Lung (tissue), 12 donors: ENCODE measurements around the gene OCLN. TPM values are rescaled to one million over a fixed set of nuclear protein-coding genes. Genes with fewer than 3 reads are reported as not detected.

Experiments
- ATAC-seq: fragments of 200-7000 bp; cut with Tn5 transposase; one replicate; pipeline ENCODE4 v1.9.1; 2020; ENCODE audit warnings: moderate number of reproducible peaks; ENCODE audit not compliant: insufficient read depth, low FRiP score
- DNase-seq, 3 donors: peaks; one replicate each; pipeline ENCODE4 v3.0.0-alpha.2; 2013 to 2017
- H3K27ac ChIP-seq, 2 donors: one replicate each; pipeline ENCODE4 v1.5.1; 2013; ENCODE audit warnings: mild to moderate bottlenecking in 2 of 2, moderate library complexity in 2 of 2, control low read depth in 1 of 2, inconsistent platforms in 1 of 2, low read depth in 1 of 2, low read length in 1 of 2
- H3K27me3 ChIP-seq, 3 donors: one replicate each; pipeline ENCODE4 v1.5.1; 2013; ENCODE audit warnings: low read length in 2 of 3; ENCODE audit not compliant: control insufficient read depth in 3 of 3, insufficient read depth in 3 of 3
- H3K36me3 ChIP-seq, 4 donors: one replicate each; pipeline ENCODE4 v1.5.1; 2013; ENCODE audit warnings: low read length in 4 of 4, mild to moderate bottlenecking in 1 of 4, moderate library complexity in 1 of 4; ENCODE audit not compliant: control insufficient read depth in 4 of 4, insufficient read depth in 4 of 4
- H3K4me1 ChIP-seq, 5 donors: one replicate each; pipeline ENCODE4 v1.5.1; 2013; ENCODE audit warnings: low read length in 5 of 5, mild to moderate bottlenecking in 2 of 5, moderate library complexity in 1 of 5; ENCODE audit not compliant: control insufficient read depth in 5 of 5, insufficient read depth in 5 of 5
- H3K4me3 ChIP-seq: one replicate; pipeline ENCODE4 v1.5.1; 2013; ENCODE audit warnings: mild to moderate bottlenecking, control low read depth, moderate library complexity
- H3K9ac ChIP-seq, 2 donors: one replicate each; pipeline ENCODE4 v1.5.1; 2013; ENCODE audit warnings: low read length in 2 of 2, control low read depth in 1 of 2; ENCODE audit not compliant: insufficient read depth in 1 of 2
- H3K9me3 ChIP-seq, 4 donors: one replicate each; pipeline ENCODE4 v1.5.1; 2013; ENCODE audit warnings: low read length in 3 of 4, mild to moderate bottlenecking in 1 of 4, moderate library complexity in 1 of 4; ENCODE audit not compliant: control insufficient read depth in 4 of 4, insufficient read depth in 3 of 4
- WGBS, 2 donors: extraction: QIAGEN DNeasy Blood & Tissue Kit; methylation state at CpG; one replicate each; pipeline ENCODE4 v1.1.7; 2013; 5-methylcytosine and 5-hydroxymethylcytosine counted together
- polyA plus RNA-seq, 2 donors: library from polyadenylated mRNA; stranded (reverse); fragments of 200-250 nt; gene quantifications; one replicate each; pipeline ENCODE4 v1.2.1, GENCODE V29; 2013
- total RNA-seq, 2 donors: library from RNA; depleted of rRNA in 1 of 2; stranded (reverse); fragments of >200 nt in 1 of 2; gene quantifications; one replicate each; pipeline ENCODE4 v1.2.1, GENCODE V29; 2014 to 2021
- TF ChIP-seq, protein P1 (sequence below): IDR thresholded peaks from 2 replicates; pipeline ENCODE4 v1.5.1; 2012; ENCODE audit warnings: mild to moderate bottlenecking; ENCODE audit errors: control extremely low read depth, extremely low read depth
- donor health status: control.
- donor health status: control.
- donor health status: Bipolar disorder and iron deficiency.
- donor health status: healthy.
- donor health status: DM: yes; HTN: yes; CAD: no.

OCLN gene
- total and polyA plus RNA-seq, 4 donors, result 19.7 to 129 (median 46.6) TPM

DNA sequence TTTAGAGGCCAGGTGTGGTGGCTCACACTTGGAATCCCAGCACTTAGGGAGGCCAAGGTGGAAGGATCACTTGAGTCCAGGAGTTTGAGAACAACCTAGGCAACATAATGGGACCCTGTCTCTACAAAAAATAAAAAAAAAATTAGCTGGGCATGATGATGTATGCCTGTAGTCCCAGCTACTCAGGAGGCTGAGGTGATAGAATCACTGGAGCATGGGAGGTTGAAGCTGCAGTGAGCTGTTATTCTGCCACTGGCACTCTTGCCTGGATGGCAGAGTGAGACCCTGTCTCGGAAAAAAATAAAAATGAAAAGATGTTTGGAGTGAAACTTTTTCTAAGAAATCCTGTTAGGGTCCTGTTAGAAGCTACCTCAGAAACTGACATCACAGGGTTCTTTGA lies 24.2 kb downstream of the OCLN start:
- H3K4me3 ChIP-seq, result no peak overlapping the region
- H3K27me3 ChIP-seq, result no peaks in the 10 kb centered on the region
- no peaks in the 10 kb centered on the region for H3K36me3 ChIP-seq
- peak overlapping the region in 1 of 2 donors; percentile 59 for H3K27ac ChIP-seq
- TF ChIP-seq, protein P1, sequence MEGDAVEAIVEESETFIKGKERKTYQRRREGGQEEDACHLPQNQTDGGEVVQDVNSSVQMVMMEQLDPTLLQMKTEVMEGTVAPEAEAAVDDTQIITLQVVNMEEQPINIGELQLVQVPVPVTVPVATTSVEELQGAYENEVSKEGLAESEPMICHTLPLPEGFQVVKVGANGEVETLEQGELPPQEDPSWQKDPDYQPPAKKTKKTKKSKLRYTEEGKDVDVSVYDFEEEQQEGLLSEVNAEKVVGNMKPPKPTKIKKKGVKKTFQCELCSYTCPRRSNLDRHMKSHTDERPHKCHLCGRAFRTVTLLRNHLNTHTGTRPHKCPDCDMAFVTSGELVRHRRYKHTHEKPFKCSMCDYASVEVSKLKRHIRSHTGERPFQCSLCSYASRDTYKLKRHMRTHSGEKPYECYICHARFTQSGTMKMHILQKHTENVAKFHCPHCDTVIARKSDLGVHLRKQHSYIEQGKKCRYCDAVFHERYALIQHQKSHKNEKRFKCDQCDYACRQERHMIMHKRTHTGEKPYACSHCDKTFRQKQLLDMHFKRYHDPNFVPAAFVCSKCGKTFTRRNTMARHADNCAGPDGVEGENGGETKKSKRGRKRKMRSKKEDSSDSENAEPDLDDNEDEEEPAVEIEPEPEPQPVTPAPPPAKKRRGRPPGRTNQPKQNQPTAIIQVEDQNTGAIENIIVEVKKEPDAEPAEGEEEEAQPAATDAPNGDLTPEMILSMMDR, result no peak
- WGBS, 2 donors, result 91 to 92% methylated on average over 1 of the region's 1 CpG
- H3K9me3 ChIP-seq, result no peaks in the 10 kb centered on the region
- peaks cover 0 to 13% (median 2%) of the 10 kb centered on the region in 5 donors for H3K4me1 ChIP-seq
- H3K9ac ChIP-seq, result no peak overlapping the region
- ATAC-seq (no peak), DNase-seq (no peak)

DNA sequence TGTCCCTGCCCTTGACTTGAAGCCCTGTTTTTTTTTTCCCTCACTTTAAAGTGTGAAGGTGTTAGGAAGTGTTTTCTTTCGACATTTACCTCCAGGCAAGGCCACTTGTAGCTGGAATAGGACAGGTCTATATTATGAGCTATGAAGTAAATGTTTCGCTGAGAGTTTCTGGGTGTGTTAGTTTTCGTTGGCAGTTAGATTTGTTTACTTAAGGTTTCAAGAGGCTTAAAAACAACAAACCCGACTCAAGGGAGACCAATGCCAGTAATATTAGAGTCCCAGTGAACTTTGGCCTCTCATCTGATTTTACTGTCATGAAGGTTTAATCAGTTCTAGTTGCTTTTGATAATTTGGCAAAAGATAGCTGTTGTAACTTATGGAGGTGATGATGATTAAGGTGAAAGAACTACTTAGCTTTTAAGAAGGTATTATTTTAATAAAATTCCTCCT lies 25.2 kb downstream of the OCLN start:
- peak; percentile 50 for ATAC-seq
- peak in 2 of 3 donors; percentile 63 to 79 for DNase-seq
- WGBS, 2 donors, result 36 to 70% methylated on average over 4 of the region's 4 CpGs
- Histone ChIP-seq H3K27me3 (no peaks in the 10 kb centered on the region), H3K9me3 (no peaks in the 10 kb centered on the region), H3K36me3 (no peaks in the 10 kb centered on the region), H3K4me1 (peaks cover 0 to 13% (median 2%) of the 10 kb centered on the region in 5 donors), H3K27ac (no peak overlapping the region), H3K4me3 (no peak overlapping the region), H3K9ac (peak overlapping the region in 1 of 2 donors; percentile 13)
- TF ChIP-seq, protein P1, result no peak

DNA sequence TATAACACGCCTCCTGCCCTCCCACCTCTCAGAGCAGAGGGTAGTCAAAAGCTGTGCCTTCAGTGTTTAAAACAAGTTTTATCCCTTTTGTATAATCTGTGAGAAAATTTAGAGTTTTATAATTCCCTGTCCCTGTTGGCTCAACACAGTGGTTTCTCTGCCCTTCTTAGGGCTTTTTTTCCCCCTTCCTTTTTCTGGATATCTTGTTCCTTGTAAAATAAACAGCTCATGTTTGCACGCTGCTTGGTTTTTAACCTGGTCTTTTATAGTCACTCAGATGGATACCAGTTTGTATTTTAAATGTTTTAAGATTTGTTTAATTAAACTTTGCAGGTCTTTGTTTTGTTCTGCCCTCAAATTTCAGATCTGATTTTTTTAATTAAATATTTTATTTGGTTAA lies 26.7 kb downstream of the OCLN start:
- H3K9ac ChIP-seq, result peak overlapping the region in 1 of 2 donors; percentile 42
- H3K27ac ChIP-seq, result no peak overlapping the region
- no peaks in the 10 kb centered on the region for H3K27me3 ChIP-seq
- H3K36me3 ChIP-seq, result no peaks in the 10 kb centered on the region
- DNase-seq (no peak), ATAC-seq (no peak)
- H3K9me3 ChIP-seq, result no peaks in the 10 kb centered on the region
- WGBS, 2 donors, result 61 to 78% methylated on average over 2 of the region's 2 CpGs
- peaks cover 0 to 13% (median 2%) of the 10 kb centered on the region in 5 donors for H3K4me1 ChIP-seq
- TF ChIP-seq, protein P1, result no peak
- H3K4me3 ChIP-seq, result no peak overlapping the region

DNA sequence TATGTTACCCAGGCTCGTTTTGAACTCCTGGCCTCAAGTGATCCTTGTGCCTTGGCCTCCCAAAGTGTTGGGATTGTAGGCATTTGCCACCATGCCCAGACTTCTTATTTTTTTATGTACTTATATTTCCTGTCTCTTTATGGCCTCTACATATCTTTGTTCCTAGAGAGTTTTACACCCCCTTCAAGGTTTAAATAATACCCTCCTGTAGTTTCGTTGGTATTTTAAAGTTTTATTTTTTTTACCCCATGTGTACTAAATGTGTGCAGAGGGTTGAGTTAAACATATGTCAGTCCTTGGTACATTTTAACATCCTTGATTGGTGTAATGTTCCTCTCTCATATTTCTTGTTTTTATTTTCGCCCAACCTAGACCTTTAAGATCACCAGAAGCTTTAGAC lies 29.4 kb downstream of the OCLN start:
- no peak overlapping the region for H3K9ac ChIP-seq
- H3K9me3 ChIP-seq, result no peaks in the 10 kb centered on the region
- TF ChIP-seq, protein P1, result no peak
- no peak overlapping the region for H3K27ac ChIP-seq
- H3K27me3 ChIP-seq, result no peaks in the 10 kb centered on the region
- DNase-seq (no peak), ATAC-seq (no peak)
- H3K4me3 ChIP-seq, result no peak overlapping the region
- H3K4me1 ChIP-seq, result peaks cover 0 to 13% (median 1%) of the 10 kb centered on the region in 5 donors
- WGBS, 2 donors, result 78 to 90% methylated on average over 3 of the region's 3 CpGs
- H3K36me3 ChIP-seq, result peaks cover 0 to 3% (median 0%) of the 10 kb centered on the region in 4 donors
